Pulmonary artery endothelial cell (primary cell): ENCODE data around the gene SLC29A1. TPM values are rescaled to one million over a fixed set of nuclear protein-coding genes. Genes with fewer than 3 reads are reported as not detected.

ENCODE experiments used
- DNase-seq: peaks from one replicate; pipeline ENCODE4 v3.0.0-alpha.2; 2011; ENCODE audit warnings: low read depth, low spot score
- total RNA-seq: library from RNA; depleted of rRNA; stranded (reverse); fragments of >200 nt; gene quantifications from 2 replicates; pipeline ENCODE4 v1.2.3, GENCODE V29; 2014

Gene SLC29A1
- total RNA-seq, 1 donor from 2014 or later = 88.4 TPM

DNA sequence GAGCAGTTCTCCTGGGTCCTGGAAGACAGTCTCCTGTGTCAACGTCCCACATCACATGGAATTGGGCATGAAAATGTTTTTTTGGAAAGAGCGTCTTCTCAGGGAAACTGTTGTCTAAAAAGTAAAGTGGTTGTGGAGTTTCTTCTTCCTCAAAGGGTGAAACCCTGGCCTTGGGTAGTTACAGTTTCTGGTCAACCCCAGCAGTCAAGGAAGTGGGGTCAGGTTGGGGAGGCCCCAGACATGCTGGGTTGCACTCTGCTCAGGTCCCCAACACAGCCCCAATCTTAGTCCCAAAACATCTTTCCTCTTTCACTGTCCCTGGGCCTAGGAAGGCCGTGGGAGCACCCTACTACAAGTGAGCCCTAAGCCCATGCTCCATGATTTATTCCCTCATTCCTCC lies 43.0 kb downstream of the SLC29A1 start:
- DNase-seq = no peak

DNA sequence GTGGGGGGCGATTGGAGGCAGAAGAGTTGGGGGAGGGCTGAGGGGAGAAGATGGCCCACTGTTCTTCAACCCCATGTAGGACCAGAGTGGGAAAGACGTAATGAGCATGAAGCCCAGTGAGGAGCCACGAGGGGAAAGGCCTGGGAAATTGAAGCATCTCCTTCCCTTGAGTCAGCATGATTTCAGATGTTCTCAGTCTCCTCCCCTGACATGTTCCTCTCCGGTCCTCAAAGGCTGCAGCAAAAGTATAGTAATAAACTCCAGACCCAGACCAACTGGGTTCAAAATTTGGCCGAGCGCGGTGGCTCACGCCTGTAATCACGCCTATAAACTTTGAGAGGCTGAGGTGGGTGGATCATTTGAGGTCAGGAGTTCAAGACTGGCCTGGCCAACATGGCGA lies 43.9 kb downstream of the SLC29A1 start:
- DNase-seq = no peak

GRCh38 chr6:44268095-44268628 lies 44.8 kb downstream of the SLC29A1 start:
- no peak for DNase-seq

DNA sequence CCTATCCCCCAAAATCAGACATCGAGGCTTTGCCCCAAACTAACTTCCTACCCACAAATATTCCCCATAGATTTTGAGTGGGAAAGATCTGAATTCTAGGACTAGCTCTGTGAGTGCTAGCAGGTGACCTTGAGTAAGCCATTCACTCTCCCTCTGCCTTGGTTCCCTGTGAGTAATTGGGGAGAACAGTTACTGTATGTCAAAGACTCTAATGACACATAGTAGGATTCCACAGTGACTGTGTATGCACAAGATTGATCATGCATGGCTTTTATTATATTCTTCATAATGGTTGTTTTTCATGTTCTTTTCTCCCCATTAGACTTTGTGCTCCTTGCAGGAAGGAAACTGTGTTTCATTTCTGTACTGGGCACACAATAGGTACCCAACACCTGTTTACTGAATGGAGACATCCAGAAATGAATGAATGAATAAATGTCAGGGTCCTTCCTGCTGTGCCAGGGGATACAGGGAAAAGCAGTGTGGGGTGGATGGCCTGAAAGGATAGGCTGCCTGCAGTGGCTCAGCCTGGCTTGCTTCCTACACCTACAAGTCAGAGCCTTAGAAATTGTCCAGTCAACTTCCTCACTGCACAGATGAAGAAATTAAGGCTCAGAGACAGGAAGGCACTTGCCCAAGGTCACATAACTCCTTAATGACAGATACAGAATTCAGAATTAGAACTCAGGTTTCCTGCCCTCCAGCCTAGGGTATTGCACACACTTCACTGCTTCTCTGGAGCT lies 46.0 kb downstream of the SLC29A1 start:
- no peak for DNase-seq

- no peak for DNase-seq
These were observed 46.6 kb downstream of the SLC29A1 start, which contains the start of gene TMEM151B for GRCh38 chr6:44269921-44270525. Gene TMEM151B (plus strand): TSS chr6:44270450. CDS start chr6:44270743, 293 bp downstream.

DNA sequence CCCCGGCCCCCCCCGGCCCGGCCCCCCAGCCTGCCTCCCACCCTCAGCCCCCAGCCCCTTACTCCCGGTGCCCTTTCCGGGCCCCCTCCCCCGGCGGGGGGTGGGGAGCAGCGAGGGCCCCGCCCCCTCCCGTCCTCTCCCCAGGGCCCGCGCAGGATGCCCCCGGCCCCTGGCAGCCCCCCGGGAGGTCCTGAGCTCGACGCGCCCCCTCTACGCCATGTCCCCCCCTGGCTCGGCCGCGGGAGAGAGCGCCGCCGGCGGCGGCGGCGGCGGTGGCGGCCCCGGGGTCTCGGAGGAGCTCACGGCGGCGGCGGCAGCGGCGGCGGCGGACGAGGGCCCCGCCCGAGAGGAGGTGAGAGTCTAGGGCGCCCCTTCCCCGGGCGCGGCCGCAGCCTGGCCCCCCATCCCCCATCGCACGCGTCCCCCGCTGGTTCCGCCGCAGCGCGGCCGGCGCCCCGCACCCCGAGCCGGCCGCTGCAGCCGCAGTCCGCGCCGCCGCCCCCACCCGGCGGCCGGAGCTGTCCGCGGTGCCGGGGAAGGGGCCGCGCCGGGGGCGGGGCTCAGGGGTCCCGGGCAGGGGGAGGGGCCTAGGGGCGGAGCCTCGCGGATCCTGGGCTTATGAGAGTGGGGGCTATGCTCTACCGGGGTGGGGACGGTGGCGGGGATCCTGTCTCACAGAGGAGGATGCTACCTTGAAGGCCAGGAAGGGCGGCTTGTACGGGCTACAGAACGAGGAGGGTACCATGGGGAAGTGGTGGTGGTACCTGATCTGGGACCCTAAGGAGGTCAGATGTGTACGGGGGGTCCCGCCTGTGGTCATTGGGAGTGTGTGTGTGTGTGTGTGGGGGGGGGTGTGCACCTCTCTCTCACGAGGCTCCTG lies 47.4 kb downstream of the SLC29A1 start:
- DNase-seq = no peak

- DNase-seq = no peak
These were observed 48.0 kb downstream of the SLC29A1 start for GRCh38 chr6:44271406-44271723.

DNA sequence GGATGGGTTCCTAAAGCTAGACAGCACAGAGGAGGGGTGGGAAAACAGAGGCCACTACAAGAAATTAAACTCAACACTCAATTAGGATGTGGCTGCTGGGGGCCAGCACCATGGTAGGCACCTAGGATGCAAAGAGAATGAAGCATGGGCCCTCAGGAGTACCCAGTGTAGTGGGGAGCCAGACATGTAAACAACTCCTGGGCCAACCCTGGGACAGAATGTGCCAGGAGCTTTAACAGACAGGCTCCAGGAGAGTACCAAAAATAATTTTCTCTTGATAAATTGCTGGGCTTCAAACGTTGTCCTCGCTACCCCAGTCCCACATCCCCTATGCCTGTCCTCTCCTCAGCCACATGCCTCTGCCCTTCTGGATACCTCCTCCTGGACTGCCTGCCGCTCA lies 48.5 kb downstream of the SLC29A1 start:
- DNase-seq = no peak

GRCh38 chr6:44272529-44272928 lies 49.1 kb downstream of the SLC29A1 start:
- DNase-seq = no peak

DNA sequence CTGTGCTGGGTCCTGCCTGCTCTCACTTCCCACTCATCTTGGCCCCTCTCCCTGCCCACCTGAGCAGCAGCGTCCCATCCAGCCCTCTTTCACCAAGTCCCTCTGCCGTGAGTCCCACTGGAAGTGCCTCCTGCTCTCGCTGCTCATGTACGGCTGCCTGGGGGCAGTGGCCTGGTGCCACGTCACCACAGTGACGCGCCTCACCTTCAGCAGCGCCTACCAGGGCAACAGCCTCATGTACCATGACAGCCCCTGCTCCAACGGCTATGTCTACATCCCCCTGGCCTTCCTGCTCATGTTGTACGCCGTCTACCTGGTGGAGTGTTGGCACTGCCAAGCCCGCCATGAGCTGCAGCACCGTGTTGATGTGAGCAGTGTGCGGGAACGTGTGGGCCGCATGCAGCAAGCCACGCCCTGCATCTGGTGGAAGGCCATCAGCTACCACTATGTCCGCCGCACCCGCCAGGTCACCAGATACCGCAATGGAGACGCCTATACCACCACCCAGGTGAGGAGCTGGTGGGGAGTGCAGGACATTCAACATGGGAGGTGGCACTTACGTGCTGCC lies 49.7 kb downstream of the SLC29A1 start:
- DNase-seq = no peak

DNA sequence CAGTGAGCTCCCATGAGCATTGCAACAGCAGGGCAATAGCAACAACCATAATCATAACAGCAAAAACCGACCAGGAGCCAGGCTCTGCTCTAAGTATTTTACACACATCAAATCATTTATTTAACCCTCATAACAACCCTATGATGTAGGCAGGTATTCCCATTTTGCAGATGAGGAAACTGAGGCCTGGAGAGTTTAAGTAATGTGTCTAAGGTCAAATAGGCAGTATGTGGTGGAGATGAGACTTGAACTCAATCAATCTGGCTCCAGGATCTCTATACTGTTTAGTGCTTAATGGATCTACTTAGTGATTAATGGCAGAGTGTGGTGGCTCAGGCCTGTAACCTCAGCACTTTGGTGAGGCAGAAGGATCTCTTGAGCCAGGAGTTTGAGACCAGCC lies 50.2 kb downstream of the SLC29A1 start:
- DNase-seq = no peak

- no peak for DNase-seq
These were observed 51.9 kb downstream of the SLC29A1 start for GRCh38 chr6:44275271-44275748.

GRCh38 chr6:44275749-44276648 lies 52.6 kb downstream of the SLC29A1 start:
- DNase-seq = no peak

DNA sequence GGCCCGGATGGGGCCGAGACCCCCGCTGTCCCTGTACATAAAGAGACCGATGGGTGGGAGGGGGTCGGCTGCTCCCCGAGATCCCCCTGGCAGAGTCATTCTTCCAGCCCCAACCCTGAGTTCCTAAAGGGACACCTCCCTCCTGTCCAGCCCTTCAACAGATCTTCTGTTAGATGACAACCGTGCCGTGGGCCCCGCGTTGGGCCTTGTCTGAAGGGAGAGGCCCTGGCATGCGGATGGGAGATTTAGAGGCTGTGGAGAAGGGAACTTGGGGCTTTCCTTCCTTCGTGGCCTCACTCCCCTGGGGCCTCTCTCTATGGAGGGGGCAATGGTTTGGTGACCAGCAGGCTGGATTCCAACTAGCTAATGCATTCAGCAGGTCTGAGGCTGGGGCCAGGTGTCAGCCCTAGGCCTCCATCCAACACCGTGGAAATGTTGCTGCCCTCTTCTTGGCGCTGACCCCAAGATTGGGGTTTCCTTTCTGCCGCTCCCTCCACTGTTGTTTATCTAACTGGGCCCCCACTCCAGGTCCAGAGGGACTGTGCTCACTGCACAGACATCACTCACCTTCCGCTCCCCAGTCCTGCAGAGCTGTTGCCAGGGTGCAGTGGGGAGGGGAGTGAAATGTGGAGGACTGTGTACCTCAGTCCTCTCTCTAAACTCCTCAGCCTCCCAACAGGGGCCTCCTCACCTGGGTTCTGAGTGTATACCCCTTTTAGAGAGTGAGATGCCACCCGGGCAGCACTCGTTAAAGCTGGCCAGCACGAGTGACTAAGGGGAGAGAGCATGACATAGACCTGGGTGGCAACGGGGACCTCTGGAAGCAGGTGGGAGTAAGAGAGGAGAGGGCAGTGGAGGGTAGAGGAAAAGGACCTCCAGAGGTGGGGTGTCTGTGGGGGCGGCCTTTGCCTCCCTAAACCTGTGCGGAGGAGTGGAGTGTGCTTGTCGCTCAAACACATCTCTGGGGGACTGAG lies 53.6 kb downstream of the SLC29A1 start:
- DNase-seq = no peak

GRCh38 chr6:44277763-44278162 lies 54.4 kb downstream of the SLC29A1 start:
- DNase-seq = no peak

- DNase-seq = no peak
These were observed 54.9 kb downstream of the SLC29A1 start for GRCh38 chr6:44278315-44278714.

- DNase-seq = no peak
These were observed 55.6 kb downstream of the SLC29A1 start for GRCh38 chr6:44278774-44279697.
